Measurements from ENCODE around the gene TTLL8. TPM values are rescaled to one million over a fixed set of nuclear protein-coding genes. Genes with fewer than 3 reads are reported as not detected.

TTLL8 gene
- total and polyA plus RNA-seq, 2 of the 8 experiments (the other 6 are each of a cell fraction or from before 2014, with no cell fraction given), result not detected

DNA sequence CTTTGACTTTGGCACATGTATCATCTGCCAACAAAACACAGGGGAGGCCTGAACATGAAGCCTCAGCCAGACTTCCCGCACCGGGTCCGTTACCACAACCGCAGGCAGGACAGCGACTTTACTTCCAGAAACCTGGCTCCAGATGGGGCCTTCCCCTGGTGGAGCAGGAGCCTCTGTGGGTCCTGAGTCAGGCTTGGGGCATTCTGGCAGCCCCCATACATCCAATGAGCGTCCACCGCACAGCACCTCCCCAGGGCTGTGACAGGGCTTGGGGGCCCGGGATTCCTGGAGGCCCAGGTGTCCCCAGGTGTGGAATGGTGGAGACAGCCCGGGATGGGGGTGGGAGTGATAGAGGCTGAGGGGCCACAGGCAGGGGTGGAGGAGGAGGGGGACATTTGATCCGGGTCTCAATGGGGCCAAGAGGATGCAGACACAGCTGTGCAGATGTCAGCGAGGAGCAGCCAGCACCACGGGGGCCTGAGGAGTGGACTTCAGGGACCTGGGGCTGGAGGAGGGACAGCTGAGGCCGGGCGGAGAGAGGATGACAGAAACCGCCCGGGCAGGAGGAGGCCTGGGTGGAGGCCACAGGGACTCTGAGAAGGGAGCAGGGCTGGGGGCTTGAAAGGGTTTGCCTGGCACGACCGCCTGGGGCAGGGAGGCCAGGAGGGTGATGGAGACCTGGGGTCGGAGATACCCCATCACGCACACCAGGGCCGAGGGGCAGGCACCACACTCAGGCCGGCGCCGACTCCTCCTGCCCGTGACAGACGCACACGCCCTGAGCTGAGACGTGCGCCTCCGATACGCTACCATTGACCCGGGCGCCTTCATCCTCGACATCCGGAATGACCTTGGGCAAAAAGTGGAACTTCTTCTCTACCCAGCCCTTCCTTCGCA is 8.6 kb downstream of the TTLL8 start:
- Histone ChIP-seq H2BK120ac (replicated peaks; ENCODE audit: low read depth, low read length) (no peak overlapping the region), H2AFZ (ENCODE audit: low read length) (no peak overlapping the region), H2BK5ac (ENCODE audit: low read depth, low read length) (no peak overlapping the region), H3K79me1 (ENCODE audit: low read depth, low read length) (no peaks in the 10 kb centered on the region), H4K5ac (ENCODE audit: insufficient read length, low read depth, low read length) (no peak overlapping the region), H3K27ac (ENCODE audit: low read depth, low read length) (no peak overlapping the region), H4K20me1 (replicated peaks in 1 of 2; ENCODE audit: control insufficient read depth in 1 of 2, insufficient read depth in 2 of 2, low read length in 2 of 2) (no peaks in the 10 kb centered on the region), H3K4me2 (ENCODE audit: insufficient read depth in 1 of 2, low read depth in 2 of 2, low read length in 2 of 2) (no peak overlapping the region), H3K36me3 (ENCODE audit: control insufficient read depth in 2 of 4, insufficient read depth in 4 of 4, low read length in 3 of 4) (no peaks in the 10 kb centered on the region), H3K4me3 (ENCODE audit: extremely low read depth in 1 of 4, insufficient read depth in 2 of 4, low read depth in 3 of 4, low read length in 4 of 4) (no peak overlapping the region), H3K4me1 (replicated peaks in 1 of 4; ENCODE audit: control insufficient read depth in 3 of 4, insufficient read depth in 4 of 4, low read length in 3 of 4) (no peaks in the 10 kb centered on the region; a peak in 1 of 7 replicates), H3K23me2 (ENCODE audit: low read depth, low read length) (no peaks in the 10 kb centered on the region), H4K8ac (ENCODE audit: extremely low read depth, insufficient read depth, low read length) (no peak overlapping the region), H2BK15ac (ENCODE audit: low read length) (no peak overlapping the region), H3K79me2 (ENCODE audit: control insufficient read depth in 1 of 2, insufficient read depth in 2 of 2, low read length in 2 of 2) (no peaks in the 10 kb centered on the region), H2BK12ac (ENCODE audit: low read depth, low read length) (no peak overlapping the region), H3K18ac (ENCODE audit: extremely low read depth, low read length) (no peak overlapping the region), H3K23ac (ENCODE audit: insufficient read length) (no peak overlapping the region), H3K4ac (replicated peaks; ENCODE audit: insufficient read length, low read depth, low read length) (no peak overlapping the region), H3K9ac (replicated peaks in 1 of 4; ENCODE audit: extremely low read depth in 1 of 4, low read depth in 3 of 4, low read length in 3 of 4) (no peak overlapping the region), H2BK20ac (ENCODE audit: low read length) (no peak overlapping the region), H3K14ac (ENCODE audit: insufficient read length) (no peak overlapping the region), H3K9me3 (ENCODE audit: insufficient read depth in 2 of 2, low read depth in 1 of 2, low read length in 1 of 2) (0 out of 4 replicates have a peak, but pooled peaks cover 0 to 4% of the 10 kb centered on the region in 2 experiments), H3K27me3 (replicated peaks in 1 of 4; ENCODE audit: control insufficient read depth in 3 of 4, extremely low read depth in 1 of 4, insufficient read depth in 3 of 4, low read length in 3 of 4) (no peaks in the 10 kb centered on the region; a peak in 1 of 7 replicates), H3K56ac (replicated peaks; ENCODE audit: insufficient read length, low read depth, low read length) (no peak overlapping the region), H2AK5ac (ENCODE audit: low read depth, low read length) (no peak overlapping the region), H4K91ac (replicated peaks; ENCODE audit: insufficient read length, low read length) (no peak overlapping the region)
- ChIA-PET CTCF (ENCODE audit: partially characterized antibody) (interaction anchor here (0.7 to 1.2 kb wide), 2 partner anchors 104 to 112 kb away, joined by 3 read pairs; no protein-coding TSS in a partner anchor), POLR2A (ENCODE audit: partially characterized antibody) (no interaction called here)
- no peak for DNase-seq (ENCODE audit: low read depth in 1 of 2, low spot score in 2 of 2)
- 94% methylated on average over 31 of the region's 36 CpGs; no CpG with 5 or more reads in 1 of the 2 experiments for WGBS, 2 experiments (ENCODE audit: extremely low coverage in 1 of 2, insufficient coverage in 1 of 2, insufficient read length in 1 of 2, insufficient replicate concordance in 2 of 2, low coverage in 1 of 2, low lambda C conversion rate in 2 of 2, missing lambda C conversion rate in 1 of 2)
- TF ChIP-seq NANOG (IDR thresholded peaks at IDR 0.05; ENCODE audit: insufficient read depth, low read depth, low read length, poor library complexity, severe bottlenecking) (no peak), CBX5 (IDR thresholded peaks at IDR 0.05; ENCODE audit: low read depth, low read length) (no peak), POLR2AphosphoS5 (IDR thresholded peaks at IDR 0.05; ENCODE audit: low read depth, low read length) (no peak), KDM5A (IDR thresholded peaks at IDR 0.05; ENCODE audit: low read length) (no peak), KDM4A (IDR thresholded peaks at IDR 0.05; ENCODE audit: low read depth, low read length, severe bottlenecking) (no peak), TAF1 (IDR thresholded peaks at IDR 0.05; ENCODE audit: low read depth, low read length) (no peak)
- no peak for FAIRE-seq

Measured in H1 (cell line).